Measurements from ENCODE around the gene C12orf43.

C12orf43 gene

GRCh38 chr12:120981407-120981941 is 34.8 kb downstream of the C12orf43 start:
- H3K4me2 ChIP-seq (ENCODE audit: low read length) = no peak overlapping the region
- no peak overlapping the region for H3K9ac ChIP-seq (ENCODE audit: low read depth, low read length)
- no peaks in the 10 kb centered on the region for H3K4me1 ChIP-seq (ENCODE audit: control insufficient read depth, insufficient read depth, low read length)
- no peaks in the 10 kb centered on the region for H3K36me3 ChIP-seq (ENCODE audit: insufficient read depth, low read length)
- no peaks in the 10 kb centered on the region for H3K9me3 ChIP-seq (replicated peaks; ENCODE audit: low read length)
- H3K4me3 ChIP-seq (ENCODE audit: low read length) = no peak overlapping the region
- peaks cover 8% of the 10 kb centered on the region for H3K27me3 ChIP-seq (ENCODE audit: control insufficient read depth, insufficient read depth, low read length)

- no peaks in the 10 kb centered on the region for H3K4me1 ChIP-seq (ENCODE audit: control insufficient read depth, insufficient read depth, low read length)
- no peak overlapping the region for H3K9ac ChIP-seq (ENCODE audit: low read depth, low read length)
- no peaks in the 10 kb centered on the region for H3K9me3 ChIP-seq (replicated peaks; ENCODE audit: low read length)
- H3K36me3 ChIP-seq (ENCODE audit: insufficient read depth, low read length) = no peaks in the 10 kb centered on the region
- peaks cover 8% of the 10 kb centered on the region for H3K27me3 ChIP-seq (ENCODE audit: control insufficient read depth, insufficient read depth, low read length)
- no peak overlapping the region for H3K4me3 ChIP-seq (ENCODE audit: low read length)
- H3K4me2 ChIP-seq (ENCODE audit: low read length) = no peak overlapping the region
Observed at GRCh38 chr12:120980800-120981368, 35.4 kb downstream of the C12orf43 start.

- Histone ChIP-seq H3K36me3 (ENCODE audit: insufficient read depth, low read length) (no peaks in the 10 kb centered on the region), H3K4me2 (ENCODE audit: low read length) (no peak overlapping the region), H3K27me3 (ENCODE audit: control insufficient read depth, insufficient read depth, low read length) (peaks cover 8% of the 10 kb centered on the region), H3K4me1 (ENCODE audit: control insufficient read depth, insufficient read depth, low read length) (no peaks in the 10 kb centered on the region), H3K9ac (ENCODE audit: low read depth, low read length) (no peak overlapping the region), H3K4me3 (ENCODE audit: low read length) (no peak overlapping the region), H3K9me3 (replicated peaks; ENCODE audit: low read length) (no peaks in the 10 kb centered on the region)
Observed at GRCh38 chr12:120979862-120980696, 36.2 kb downstream of the C12orf43 start.

- no peaks in the 10 kb centered on the region for H3K4me1 ChIP-seq (ENCODE audit: control insufficient read depth, insufficient read depth, low read length)
- H3K9ac ChIP-seq (ENCODE audit: low read depth, low read length) = no peak overlapping the region
- no peak overlapping the region for H3K4me3 ChIP-seq (ENCODE audit: low read length)
- no peaks in the 10 kb centered on the region for H3K36me3 ChIP-seq (ENCODE audit: insufficient read depth, low read length)
- peaks cover 6% of the 10 kb centered on the region for H3K27me3 ChIP-seq (ENCODE audit: control insufficient read depth, insufficient read depth, low read length)
- H3K9me3 ChIP-seq (replicated peaks; ENCODE audit: low read length) = no peaks in the 10 kb centered on the region
- no peak overlapping the region for H3K4me2 ChIP-seq (ENCODE audit: low read length)
Observed at GRCh38 chr12:120979220-120979861, 36.9 kb downstream of the C12orf43 start.

DNA sequence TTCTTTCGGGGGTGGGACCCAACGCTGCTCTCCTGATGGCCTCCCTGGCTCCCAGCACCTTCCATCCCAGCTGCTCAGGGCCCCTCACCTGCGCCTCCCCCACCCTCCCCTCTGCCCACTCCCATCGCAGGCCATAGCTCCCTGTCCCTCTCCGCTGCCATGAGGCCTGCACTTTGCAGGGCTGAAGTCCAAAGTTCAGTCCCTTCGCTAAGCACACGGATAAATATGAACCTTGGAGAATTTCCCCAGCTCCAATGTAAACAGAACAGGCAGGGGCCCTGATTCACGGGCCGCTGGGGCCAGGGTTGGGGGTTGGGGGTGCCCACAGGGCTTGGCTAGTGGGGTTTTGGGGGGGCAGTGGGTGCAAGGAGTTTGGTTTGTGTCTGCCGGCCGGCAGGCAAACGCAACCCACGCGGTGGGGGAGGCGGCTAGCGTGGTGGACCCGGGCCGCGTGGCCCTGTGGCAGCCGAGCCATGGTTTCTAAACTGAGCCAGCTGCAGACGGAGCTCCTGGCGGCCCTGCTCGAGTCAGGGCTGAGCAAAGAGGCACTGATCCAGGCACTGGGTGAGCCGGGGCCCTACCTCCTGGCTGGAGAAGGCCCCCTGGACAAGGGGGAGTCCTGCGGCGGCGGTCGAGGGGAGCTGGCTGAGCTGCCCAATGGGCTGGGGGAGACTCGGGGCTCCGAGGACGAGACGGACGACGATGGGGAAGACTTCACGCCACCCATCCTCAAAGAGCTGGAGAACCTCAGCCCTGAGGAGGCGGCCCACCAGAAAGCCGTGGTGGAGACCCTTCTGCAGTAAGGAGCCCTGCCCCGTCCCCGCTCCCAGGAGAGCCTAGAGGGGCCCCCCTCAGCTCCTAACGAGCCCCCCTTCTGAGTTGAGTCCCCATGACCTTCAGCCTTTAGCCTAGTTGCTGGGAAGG is 37.7 kb downstream of the C12orf43 start, which contains the start of gene HNF1A:
TSS of gene HNF1A (plus strand) at position 248 of the 924 bp plus-strand sequence. CDS start at position 474, 226 bp downstream.
- H3K9me3 ChIP-seq (replicated peaks; ENCODE audit: low read length) = no peaks in the 10 kb centered on the region
- H3K9ac ChIP-seq (ENCODE audit: low read depth, low read length) = no peak within 1 kb of the TSS
- no peaks in the 10 kb centered on the region for H3K4me1 ChIP-seq (ENCODE audit: control insufficient read depth, insufficient read depth, low read length)
- H3K27me3 ChIP-seq (ENCODE audit: control insufficient read depth, insufficient read depth, low read length) = no peaks in the 10 kb centered on the region
- H3K4me2 ChIP-seq (ENCODE audit: low read length) = no peak within 1 kb of the TSS
- H3K36me3 ChIP-seq (ENCODE audit: insufficient read depth, low read length) = no peaks in the 10 kb centered on the region
- no peak within 1 kb of the TSS for H3K4me3 ChIP-seq (ENCODE audit: low read length)

DNA sequence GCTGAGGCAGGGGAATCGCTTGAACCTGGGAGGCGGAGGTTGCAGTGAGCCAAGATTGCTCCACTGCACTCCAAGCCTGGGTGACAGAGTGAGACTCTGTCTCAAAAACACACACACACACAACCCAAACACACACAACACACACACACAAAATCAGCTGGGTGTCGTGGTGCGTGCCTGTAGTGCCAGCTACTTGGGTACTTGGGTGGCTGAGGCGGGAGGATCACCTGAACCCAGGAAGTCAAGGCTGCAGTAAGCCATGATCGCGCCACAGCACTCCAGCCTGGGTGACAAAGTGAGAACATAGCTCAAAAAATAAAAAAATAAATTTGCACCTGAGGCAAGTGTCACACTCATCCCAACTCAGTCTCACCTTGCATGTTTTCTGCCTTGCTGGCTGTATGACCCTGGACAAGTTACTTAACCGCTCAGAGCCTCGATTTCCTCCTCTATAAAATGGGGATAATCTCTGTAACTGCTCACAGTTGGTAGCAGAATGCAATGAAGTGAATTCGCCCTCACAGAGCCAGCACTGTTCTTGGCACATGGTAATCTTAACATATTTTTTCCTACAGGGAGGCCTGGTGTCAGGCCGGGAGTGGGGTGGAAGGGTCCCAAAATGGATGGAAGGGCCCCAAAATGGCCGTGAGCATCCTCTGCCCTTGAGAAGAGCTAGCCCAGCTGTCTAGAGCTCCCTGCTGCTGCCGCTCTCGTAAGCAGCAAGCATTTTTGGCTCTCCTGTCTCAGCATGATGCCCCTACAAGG is 38.6 kb downstream of the C12orf43 start:
- no peaks in the 10 kb centered on the region for H3K36me3 ChIP-seq (ENCODE audit: insufficient read depth, low read length)
- peaks cover 3% of the 10 kb centered on the region for H3K27me3 ChIP-seq (ENCODE audit: control insufficient read depth, insufficient read depth, low read length)
- H3K4me1 ChIP-seq (ENCODE audit: control insufficient read depth, insufficient read depth, low read length) = no peaks in the 10 kb centered on the region
- H3K4me2 ChIP-seq (ENCODE audit: low read length) = no peak overlapping the region
- no peaks in the 10 kb centered on the region for H3K9me3 ChIP-seq (replicated peaks; ENCODE audit: low read length)
- no peak overlapping the region for H3K4me3 ChIP-seq (ENCODE audit: low read length)
- H3K9ac ChIP-seq (ENCODE audit: low read depth, low read length) = no peak overlapping the region

- H3K4me2 ChIP-seq (ENCODE audit: low read length) = no peak overlapping the region
- no peaks in the 10 kb centered on the region for H3K9me3 ChIP-seq (replicated peaks; ENCODE audit: low read length)
- no peak overlapping the region for H3K9ac ChIP-seq (ENCODE audit: low read depth, low read length)
- H3K36me3 ChIP-seq (ENCODE audit: insufficient read depth, low read length) = no peaks in the 10 kb centered on the region
- no peak overlapping the region for H3K4me3 ChIP-seq (ENCODE audit: low read length)
- peaks cover 12% of the 10 kb centered on the region for H3K27me3 ChIP-seq (ENCODE audit: control insufficient read depth, insufficient read depth, low read length)
- H3K4me1 ChIP-seq (ENCODE audit: control insufficient read depth, insufficient read depth, low read length) = no peaks in the 10 kb centered on the region
Observed at GRCh38 chr12:120972870-120973543, 43.3 kb downstream of the C12orf43 start.

GRCh38 chr12:120971299-120972180 is 44.7 kb downstream of the C12orf43 start:
- no peaks in the 10 kb centered on the region for H3K4me1 ChIP-seq (ENCODE audit: control insufficient read depth, insufficient read depth, low read length)
- H3K36me3 ChIP-seq (ENCODE audit: insufficient read depth, low read length) = no peaks in the 10 kb centered on the region
- H3K27me3 ChIP-seq (ENCODE audit: control insufficient read depth, insufficient read depth, low read length) = peaks cover 23% of the 10 kb centered on the region
- no peak overlapping the region for H3K4me3 ChIP-seq (ENCODE audit: low read length)
- no peaks in the 10 kb centered on the region for H3K9me3 ChIP-seq (replicated peaks; ENCODE audit: low read length)
- H3K9ac ChIP-seq (ENCODE audit: low read depth, low read length) = no peak overlapping the region
- no peak overlapping the region for H3K4me2 ChIP-seq (ENCODE audit: low read length)

DNA sequence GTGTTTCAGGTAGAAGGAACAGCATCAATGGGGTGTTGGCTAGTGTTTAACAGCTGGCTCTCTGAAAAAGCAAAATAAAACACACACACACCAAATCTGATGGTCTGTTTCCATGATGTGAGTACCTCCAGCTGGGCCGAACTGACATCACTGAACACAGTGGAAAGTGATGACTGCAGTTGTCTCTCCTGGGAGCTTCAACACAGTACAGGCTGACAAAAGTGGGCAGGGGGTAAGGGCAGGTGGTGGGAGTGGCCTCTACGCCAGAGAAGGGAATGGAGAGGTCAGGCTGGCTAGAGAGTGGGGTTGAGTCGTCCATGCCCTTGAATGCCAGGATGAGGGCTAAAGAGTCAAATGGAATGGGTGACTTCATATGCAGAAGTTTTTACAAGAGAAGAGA is 46.0 kb downstream of the C12orf43 start:
- H3K4me2 ChIP-seq (ENCODE audit: low read length) = no peak overlapping the region
- H3K9ac ChIP-seq (ENCODE audit: low read depth, low read length) = no peak overlapping the region
- no peaks in the 10 kb centered on the region for H3K36me3 ChIP-seq (ENCODE audit: insufficient read depth, low read length)
- peaks cover 28% of the 10 kb centered on the region for H3K27me3 ChIP-seq (ENCODE audit: control insufficient read depth, insufficient read depth, low read length)
- H3K4me3 ChIP-seq (ENCODE audit: low read length) = no peak overlapping the region
- no peaks in the 10 kb centered on the region for H3K9me3 ChIP-seq (replicated peaks; ENCODE audit: low read length)
- no peaks in the 10 kb centered on the region for H3K4me1 ChIP-seq (ENCODE audit: control insufficient read depth, insufficient read depth, low read length)

Data from skeletal muscle satellite cell (primary cell).